ENCODE data around the gene CDC42. TPM values are rescaled to one million over a fixed set of nuclear protein-coding genes. Genes with fewer than 3 reads are reported as not detected.

CDC42 gene
- total and polyA plus RNA-seq, 10 of the 15 experiments (the other 5 are each of a cell fraction or from before 2014, with no cell fraction given), result 184 to 479 (median 326) TPM

DNA sequence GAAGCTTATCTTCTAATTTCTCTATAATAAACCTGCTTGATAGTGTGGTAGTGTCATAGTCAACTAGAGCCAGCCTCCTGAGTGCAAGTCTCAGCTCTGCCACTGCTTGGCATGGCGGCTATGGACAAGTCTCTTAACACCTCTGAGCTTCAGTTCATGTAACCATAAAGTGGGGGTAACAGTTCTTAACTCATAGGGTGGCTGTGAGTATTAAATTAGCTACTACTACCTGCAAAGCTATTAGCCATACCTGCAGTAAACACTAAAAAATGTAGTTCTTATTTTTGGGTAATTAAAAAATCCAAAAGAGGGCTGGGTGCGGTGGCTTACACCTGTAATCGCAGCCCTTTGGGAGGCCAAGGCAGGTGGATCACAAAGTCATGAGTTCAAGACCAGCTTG is 2.2 kb upstream of the CDC42 start (continued):
- no peak for TF ChIP-seq SMARCA5 (IDR thresholded peaks at IDR 0.05)
- TF ChIP-seq, protein P1, sequence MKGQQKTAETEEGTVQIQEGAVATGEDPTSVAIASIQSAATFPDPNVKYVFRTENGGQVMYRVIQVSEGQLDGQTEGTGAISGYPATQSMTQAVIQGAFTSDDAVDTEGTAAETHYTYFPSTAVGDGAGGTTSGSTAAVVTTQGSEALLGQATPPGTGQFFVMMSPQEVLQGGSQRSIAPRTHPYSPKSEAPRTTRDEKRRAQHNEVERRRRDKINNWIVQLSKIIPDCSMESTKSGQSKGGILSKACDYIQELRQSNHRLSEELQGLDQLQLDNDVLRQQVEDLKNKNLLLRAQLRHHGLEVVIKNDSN (IDR thresholded peaks at IDR 0.05; ENCODE audit: borderline replicate concordance, extremely low read length, insufficient read depth, low read depth, low read length), result no peak
- TF ChIP-seq DPF2 (IDR thresholded peaks at IDR 0.05), result no peak
- TF ChIP-seq, protein P2, sequence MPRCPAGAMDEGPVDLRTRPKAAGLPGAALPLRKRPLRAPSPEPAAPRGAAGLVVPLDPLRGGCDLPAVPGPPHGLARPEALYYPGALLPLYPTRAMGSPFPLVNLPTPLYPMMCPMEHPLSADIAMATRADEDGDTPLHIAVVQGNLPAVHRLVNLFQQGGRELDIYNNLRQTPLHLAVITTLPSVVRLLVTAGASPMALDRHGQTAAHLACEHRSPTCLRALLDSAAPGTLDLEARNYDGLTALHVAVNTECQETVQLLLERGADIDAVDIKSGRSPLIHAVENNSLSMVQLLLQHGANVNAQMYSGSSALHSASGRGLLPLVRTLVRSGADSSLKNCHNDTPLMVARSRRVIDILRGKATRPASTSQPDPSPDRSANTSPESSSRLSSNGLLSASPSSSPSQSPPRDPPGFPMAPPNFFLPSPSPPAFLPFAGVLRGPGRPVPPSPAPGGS (IDR thresholded peaks at IDR 0.05; ENCODE audit: borderline replicate concordance, insufficient read depth, low read depth, low read length, poor library complexity, severe bottlenecking), result no peak
- no peak for TF ChIP-seq STAT3 (IDR thresholded peaks at IDR 0.05; ENCODE audit: low read depth, low read length)

DNA sequence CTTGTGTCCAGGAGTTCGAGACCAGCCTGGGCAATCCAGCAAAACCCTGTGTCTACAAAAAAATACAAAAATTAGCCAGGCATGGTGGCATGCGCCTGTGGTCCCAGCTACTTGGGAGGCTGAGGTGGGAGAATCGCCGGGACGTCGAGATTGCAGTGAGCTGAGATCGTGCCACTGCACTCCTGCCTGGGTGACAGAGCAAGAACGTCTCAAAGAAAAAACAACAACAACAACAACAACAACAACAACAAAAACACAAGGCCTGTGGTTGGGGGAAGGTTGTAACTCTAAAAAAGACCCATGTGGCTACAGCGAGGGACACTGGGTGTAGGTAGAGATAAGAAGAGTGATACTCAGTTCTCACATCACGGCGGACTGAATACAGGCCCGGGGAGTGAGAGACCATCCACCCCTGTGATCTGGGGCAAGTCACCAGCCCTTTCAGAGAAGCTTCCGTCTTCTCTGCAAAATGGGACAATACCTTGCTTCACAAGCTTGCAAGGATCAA is 848 bp upstream of the CDC42 start:
- Histone ChIP-seq H3K27me3 (replicated peaks in 1 of 2; ENCODE audit: control insufficient read depth in 2 of 2, insufficient read depth in 2 of 2, low read length in 1 of 2) (no peaks in the 10 kb centered on the region), H3K9me3 (replicated peaks; ENCODE audit: control insufficient read depth, insufficient read depth, low read length) (no peaks in the 10 kb centered on the region), H3K4me2 (ENCODE audit: control insufficient read depth, insufficient read depth) (no peak overlapping the region), H3K27ac (ENCODE audit: control insufficient read depth, insufficient read depth) (no peak overlapping the region), H3K4me1 (ENCODE audit: control insufficient read depth, insufficient read depth, low read length) (peaks cover 16% of the 10 kb centered on the region), H3K4me3 (no peak overlapping the region), H3K79me2 (ENCODE audit: control insufficient read depth, insufficient read depth, low read length) (peaks cover 39% of the 10 kb centered on the region), H3K36me3 (ENCODE audit: control insufficient read depth in 2 of 2, insufficient read depth in 2 of 2, low read length in 1 of 2) (peaks cover 0 to 5% of the 10 kb centered on the region in 2 experiments; a peak in 1 of 4 replicates), H3K9ac (ENCODE audit: control insufficient read depth, insufficient read depth, low read length) (no peak overlapping the region), H4K20me1 (ENCODE audit: control insufficient read depth, insufficient read depth) (0 out of 2 replicates have a peak, but pooled peaks cover 6% of the 10 kb centered on the region), H2AFZ (ENCODE audit: control insufficient read depth, low read depth, low read length) (no peak overlapping the region)
- WGBS (ENCODE audit: insufficient coverage, insufficient replicate concordance, low lambda C conversion rate, missing lambda C conversion rate), result 93% methylated on average over 13 of the region's 13 CpGs
- no peak for TF ChIP-seq ATF7 (IDR thresholded peaks at IDR 0.05; ENCODE audit: low read depth)
- no peak for TF ChIP-seq IRF4 (IDR thresholded peaks at IDR 0.05; ENCODE audit: low read depth, low read length)
- TF ChIP-seq, protein P3, sequence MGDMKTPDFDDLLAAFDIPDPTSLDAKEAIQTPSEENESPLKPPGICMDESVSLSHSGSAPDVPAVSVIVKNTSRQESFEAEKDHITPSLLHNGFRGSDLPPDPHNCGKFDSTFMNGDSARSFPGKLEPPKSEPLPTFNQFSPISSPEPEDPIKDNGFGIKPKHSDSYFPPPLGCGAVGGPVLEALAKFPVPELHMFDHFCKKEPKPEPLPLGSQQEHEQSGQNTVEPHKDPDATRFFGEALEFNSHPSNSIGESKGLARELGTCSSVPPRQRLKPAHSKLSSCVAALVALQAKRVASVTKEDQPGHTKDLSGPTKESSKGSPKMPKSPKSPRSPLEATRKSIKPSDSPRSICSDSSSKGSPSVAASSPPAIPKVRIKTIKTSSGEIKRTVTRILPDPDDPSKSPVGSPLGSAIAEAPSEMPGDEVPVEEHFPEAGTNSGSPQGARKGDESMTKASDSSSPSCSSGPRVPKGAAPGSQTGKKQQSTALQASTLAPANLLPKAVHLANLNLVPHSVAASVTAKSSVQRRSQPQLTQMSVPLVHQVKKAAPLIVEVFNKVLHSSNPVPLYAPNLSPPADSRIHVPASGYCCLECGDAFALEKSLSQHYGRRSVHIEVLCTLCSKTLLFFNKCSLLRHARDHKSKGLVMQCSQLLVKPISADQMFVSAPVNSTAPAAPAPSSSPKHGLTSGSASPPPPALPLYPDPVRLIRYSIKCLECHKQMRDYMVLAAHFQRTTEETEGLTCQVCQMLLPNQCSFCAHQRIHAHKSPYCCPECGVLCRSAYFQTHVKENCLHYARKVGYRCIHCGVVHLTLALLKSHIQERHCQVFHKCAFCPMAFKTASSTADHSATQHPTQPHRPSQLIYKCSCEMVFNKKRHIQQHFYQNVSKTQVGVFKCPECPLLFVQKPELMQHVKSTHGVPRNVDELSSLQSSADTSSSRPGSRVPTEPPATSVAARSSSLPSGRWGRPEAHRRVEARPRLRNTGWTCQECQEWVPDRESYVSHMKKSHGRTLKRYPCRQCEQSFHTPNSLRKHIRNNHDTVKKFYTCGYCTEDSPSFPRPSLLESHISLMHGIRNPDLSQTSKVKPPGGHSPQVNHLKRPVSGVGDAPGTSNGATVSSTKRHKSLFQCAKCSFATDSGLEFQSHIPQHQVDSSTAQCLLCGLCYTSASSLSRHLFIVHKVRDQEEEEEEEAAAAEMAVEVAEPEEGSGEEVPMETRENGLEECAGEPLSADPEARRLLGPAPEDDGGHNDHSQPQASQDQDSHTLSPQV (IDR thresholded peaks at IDR 0.05), result no peak
- TF ChIP-seq ZBED1 (IDR thresholded peaks at IDR 0.05; ENCODE audit: borderline replicate concordance), result no peak
- no peak for TF ChIP-seq TARDBP (IDR thresholded peaks at IDR 0.05; ENCODE audit: borderline replicate concordance)
- TF ChIP-seq MXI1 (IDR thresholded peaks at IDR 0.05; ENCODE audit: low read depth, low read length), result no peak
- TF ChIP-seq CHD1 (IDR thresholded peaks at IDR 0.05; ENCODE audit: low read depth, low read length), result no peak
- TF ChIP-seq, protein P4, sequence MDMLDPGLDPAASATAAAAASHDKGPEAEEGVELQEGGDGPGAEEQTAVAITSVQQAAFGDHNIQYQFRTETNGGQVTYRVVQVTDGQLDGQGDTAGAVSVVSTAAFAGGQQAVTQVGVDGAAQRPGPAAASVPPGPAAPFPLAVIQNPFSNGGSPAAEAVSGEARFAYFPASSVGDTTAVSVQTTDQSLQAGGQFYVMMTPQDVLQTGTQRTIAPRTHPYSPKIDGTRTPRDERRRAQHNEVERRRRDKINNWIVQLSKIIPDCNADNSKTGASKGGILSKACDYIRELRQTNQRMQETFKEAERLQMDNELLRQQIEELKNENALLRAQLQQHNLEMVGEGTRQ (IDR thresholded peaks at IDR 0.05; ENCODE audit: borderline replicate concordance, low read depth, low read length), result no peak
- no peak for TF ChIP-seq TCF7 (IDR thresholded peaks at IDR 0.05; ENCODE audit: borderline replicate concordance)
- in situ Hi-C loops (cut with MboI) (no loop called here), intact Hi-C loops (cut with micrococcal nuclease; ENCODE audit: unreplicated experiment) (loop anchor here (2.0 kb wide), 1 partner anchor 15 kb away; no protein-coding TSS in a partner anchor)
- FAIRE-seq (no peak), ATAC-seq (no peak), DNase-seq (ENCODE audit: low read depth, low spot score) (no peak)
- RAD21 ChIA-PET (ENCODE audit: unreplicated experiment), result interaction anchor here (1.2 to 4.6 kb wide), 4 partner anchors 14 to 41 kb away, joined by 6 to 54 read pairs (median 12); no protein-coding TSS in a partner anchor
- BruUV-seq (replicated peaks), result no TSS peak
- POLR2A ChIA-PET, result interaction anchor here (7.5 to 21.4 kb wide), 2 partner anchors 12 to 25 kb away, joined by 59 to 325 read pairs; no protein-coding TSS in a partner anchor
- SMC1A ChIA-PET (ENCODE audit: uncharacterized antibody, unreplicated experiment), result interaction anchor here (0.8 to 11.2 kb wide), 4 partner anchors 9 to 36 kb away, joined by 3 to 100 read pairs (median 4); no protein-coding TSS in a partner anchor
- CTCF ChIA-PET, result interaction anchor here (0.9 to 12.9 kb wide), 4 partner anchors 12 to 28 kb away, joined by 3 to 107 read pairs (median 4); no protein-coding TSS in a partner anchor

Measured in GM12878 (cell line).